HG03354 (cell line): ENCODE results near the gene FBN3.
A peak's percentile ranks its signal among the peaks of the same experiment; 100 is the strongest.
"Not testable (repeated sequence)": the region's sequence is repeated elsewhere in the genome, so short reads cannot be mapped to it uniquely, and the experiment has no call there.

Experiments
- ATAC-seq: cut with Tn5 transposase; IDR thresholded peaks from one replicate; pipeline ENCODE4 v1.9.1; 2021; ENCODE audit warnings: mild to moderate bottlenecking; ENCODE audit not compliant: unreplicated experiment, poor library complexity, severe bottlenecking

The FBN3 gene

GRCh38 chr19:8034178-8034525, 115.2 kb downstream of the FBN3 start:
- no peak for ATAC-seq

- ATAC-seq: not testable (repeated sequence)
Measured at GRCh38 chr19:8033287-8034177, 115.9 kb downstream of the FBN3 start.

- ATAC-seq: no peak
Measured at GRCh38 chr19:8030960-8031359, 118.4 kb downstream of the FBN3 start.

- ATAC-seq: no peak
Measured at GRCh38 chr19:8028951-8029491, 120.4 kb downstream of the FBN3 start.

GRCh38 chr19:8025316-8025715, 124.1 kb downstream of the FBN3 start:
- no peak for ATAC-seq

GRCh38 chr19:8024256-8024655, 125.1 kb downstream of the FBN3 start:
- not testable (repeated sequence) for ATAC-seq

- no peak for ATAC-seq
Measured at GRCh38 chr19:8023371-8023770, 126.0 kb downstream of the FBN3 start.

GRCh38 chr19:8022275-8022674, 127.1 kb downstream of the FBN3 start:
- ATAC-seq: no peak

- no peak for ATAC-seq
Measured at GRCh38 chr19:8021374-8021773, 128.0 kb downstream of the FBN3 start.

GRCh38 chr19:8020681-8021080, 128.7 kb downstream of the FBN3 start:
- no peak for ATAC-seq

GRCh38 chr19:8017808-8018207, 131.6 kb downstream of the FBN3 start:
- ATAC-seq: peak; percentile 52
